Measurements from ENCODE around the gene TIPRL. TPM values are rescaled to one million over a fixed set of nuclear protein-coding genes. Genes with fewer than 3 reads are reported as not detected.

The TIPRL gene
- total and polyA plus RNA-seq, 9 of the 15 experiments (the other 6 are each of a cell fraction or from before 2014, with no cell fraction given) = 41.4 to 90.2 (median 69.9) TPM

GRCh38 chr1:168178638-168179437 lies at the start of gene TIPRL (continued):
- TF ChIP-seq, protein P1, sequence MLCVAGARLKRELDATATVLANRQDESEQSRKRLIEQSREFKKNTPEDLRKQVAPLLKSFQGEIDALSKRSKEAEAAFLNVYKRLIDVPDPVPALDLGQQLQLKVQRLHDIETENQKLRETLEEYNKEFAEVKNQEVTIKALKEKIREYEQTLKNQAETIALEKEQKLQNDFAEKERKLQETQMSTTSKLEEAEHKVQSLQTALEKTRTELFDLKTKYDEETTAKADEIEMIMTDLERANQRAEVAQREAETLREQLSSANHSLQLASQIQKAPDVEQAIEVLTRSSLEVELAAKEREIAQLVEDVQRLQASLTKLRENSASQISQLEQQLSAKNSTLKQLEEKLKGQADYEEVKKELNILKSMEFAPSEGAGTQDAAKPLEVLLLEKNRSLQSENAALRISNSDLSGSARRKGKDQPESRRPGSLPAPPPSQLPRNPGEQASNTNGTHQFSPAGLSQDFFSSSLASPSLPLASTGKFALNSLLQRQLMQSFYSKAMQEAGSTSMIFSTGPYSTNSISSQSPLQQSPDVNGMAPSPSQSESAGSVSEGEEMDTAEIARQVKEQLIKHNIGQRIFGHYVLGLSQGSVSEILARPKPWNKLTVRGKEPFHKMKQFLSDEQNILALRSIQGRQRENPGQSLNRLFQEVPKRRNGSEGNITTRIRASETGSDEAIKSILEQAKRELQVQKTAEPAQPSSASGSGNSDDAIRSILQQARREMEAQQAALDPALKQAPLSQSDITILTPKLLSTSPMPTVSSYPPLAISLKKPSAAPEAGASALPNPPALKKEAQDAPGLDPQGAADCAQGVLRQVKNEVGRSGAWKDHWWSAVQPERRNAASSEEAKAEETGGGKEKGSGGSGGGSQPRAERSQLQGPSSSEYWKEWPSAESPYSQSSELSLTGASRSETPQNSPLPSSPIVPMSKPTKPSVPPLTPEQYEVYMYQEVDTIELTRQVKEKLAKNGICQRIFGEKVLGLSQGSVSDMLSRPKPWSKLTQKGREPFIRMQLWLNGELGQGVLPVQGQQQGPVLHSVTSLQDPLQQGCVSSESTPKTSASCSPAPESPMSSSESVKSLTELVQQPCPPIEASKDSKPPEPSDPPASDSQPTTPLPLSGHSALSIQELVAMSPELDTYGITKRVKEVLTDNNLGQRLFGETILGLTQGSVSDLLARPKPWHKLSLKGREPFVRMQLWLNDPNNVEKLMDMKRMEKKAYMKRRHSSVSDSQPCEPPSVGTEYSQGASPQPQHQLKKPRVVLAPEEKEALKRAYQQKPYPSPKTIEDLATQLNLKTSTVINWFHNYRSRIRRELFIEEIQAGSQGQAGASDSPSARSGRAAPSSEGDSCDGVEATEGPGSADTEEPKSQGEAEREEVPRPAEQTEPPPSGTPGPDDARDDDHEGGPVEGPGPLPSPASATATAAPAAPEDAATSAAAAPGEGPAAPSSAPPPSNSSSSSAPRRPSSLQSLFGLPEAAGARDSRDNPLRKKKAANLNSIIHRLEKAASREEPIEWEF (CRISPR knock-in tag; IDR thresholded peaks at IDR 0.05) = no peak
- TF ChIP-seq, protein P2, sequence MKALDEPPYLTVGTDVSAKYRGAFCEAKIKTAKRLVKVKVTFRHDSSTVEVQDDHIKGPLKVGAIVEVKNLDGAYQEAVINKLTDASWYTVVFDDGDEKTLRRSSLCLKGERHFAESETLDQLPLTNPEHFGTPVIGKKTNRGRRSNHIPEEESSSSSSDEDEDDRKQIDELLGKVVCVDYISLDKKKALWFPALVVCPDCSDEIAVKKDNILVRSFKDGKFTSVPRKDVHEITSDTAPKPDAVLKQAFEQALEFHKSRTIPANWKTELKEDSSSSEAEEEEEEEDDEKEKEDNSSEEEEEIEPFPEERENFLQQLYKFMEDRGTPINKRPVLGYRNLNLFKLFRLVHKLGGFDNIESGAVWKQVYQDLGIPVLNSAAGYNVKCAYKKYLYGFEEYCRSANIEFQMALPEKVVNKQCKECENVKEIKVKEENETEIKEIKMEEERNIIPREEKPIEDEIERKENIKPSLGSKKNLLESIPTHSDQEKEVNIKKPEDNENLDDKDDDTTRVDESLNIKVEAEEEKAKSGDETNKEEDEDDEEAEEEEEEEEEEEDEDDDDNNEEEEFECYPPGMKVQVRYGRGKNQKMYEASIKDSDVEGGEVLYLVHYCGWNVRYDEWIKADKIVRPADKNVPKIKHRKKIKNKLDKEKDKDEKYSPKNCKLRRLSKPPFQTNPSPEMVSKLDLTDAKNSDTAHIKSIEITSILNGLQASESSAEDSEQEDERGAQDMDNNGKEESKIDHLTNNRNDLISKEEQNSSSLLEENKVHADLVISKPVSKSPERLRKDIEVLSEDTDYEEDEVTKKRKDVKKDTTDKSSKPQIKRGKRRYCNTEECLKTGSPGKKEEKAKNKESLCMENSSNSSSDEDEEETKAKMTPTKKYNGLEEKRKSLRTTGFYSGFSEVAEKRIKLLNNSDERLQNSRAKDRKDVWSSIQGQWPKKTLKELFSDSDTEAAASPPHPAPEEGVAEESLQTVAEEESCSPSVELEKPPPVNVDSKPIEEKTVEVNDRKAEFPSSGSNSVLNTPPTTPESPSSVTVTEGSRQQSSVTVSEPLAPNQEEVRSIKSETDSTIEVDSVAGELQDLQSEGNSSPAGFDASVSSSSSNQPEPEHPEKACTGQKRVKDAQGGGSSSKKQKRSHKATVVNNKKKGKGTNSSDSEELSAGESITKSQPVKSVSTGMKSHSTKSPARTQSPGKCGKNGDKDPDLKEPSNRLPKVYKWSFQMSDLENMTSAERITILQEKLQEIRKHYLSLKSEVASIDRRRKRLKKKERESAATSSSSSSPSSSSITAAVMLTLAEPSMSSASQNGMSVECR (CRISPR knock-in tag; IDR thresholded peaks at IDR 0.05) = peak; percentile 78
- no peak for TF ChIP-seq ZNF282 (CRISPR knock-in tag; IDR thresholded peaks at IDR 0.05)
- TF ChIP-seq SMARCA4 (IDR thresholded peaks at IDR 0.05) = peak; percentile 72
- TF ChIP-seq, protein P3, sequence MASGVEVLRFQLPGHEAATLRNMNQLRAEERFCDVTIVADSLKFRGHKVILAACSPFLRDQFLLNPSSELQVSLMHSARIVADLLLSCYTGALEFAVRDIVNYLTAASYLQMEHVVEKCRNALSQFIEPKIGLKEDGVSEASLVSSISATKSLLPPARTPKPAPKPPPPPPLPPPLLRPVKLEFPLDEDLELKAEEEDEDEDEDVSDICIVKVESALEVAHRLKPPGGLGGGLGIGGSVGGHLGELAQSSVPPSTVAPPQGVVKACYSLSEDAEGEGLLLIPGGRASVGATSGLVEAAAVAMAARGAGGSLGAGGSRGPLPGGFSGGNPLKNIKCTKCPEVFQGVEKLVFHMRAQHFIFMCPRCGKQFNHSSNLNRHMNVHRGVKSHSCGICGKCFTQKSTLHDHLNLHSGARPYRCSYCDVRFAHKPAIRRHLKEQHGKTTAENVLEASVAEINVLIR (CRISPR knock-in tag; IDR thresholded peaks at IDR 0.05) = peak; percentile 70
- TF ChIP-seq ZNF184 (CRISPR knock-in tag; IDR thresholded peaks at IDR 0.05) = no peak
- TF ChIP-seq, protein P4, sequence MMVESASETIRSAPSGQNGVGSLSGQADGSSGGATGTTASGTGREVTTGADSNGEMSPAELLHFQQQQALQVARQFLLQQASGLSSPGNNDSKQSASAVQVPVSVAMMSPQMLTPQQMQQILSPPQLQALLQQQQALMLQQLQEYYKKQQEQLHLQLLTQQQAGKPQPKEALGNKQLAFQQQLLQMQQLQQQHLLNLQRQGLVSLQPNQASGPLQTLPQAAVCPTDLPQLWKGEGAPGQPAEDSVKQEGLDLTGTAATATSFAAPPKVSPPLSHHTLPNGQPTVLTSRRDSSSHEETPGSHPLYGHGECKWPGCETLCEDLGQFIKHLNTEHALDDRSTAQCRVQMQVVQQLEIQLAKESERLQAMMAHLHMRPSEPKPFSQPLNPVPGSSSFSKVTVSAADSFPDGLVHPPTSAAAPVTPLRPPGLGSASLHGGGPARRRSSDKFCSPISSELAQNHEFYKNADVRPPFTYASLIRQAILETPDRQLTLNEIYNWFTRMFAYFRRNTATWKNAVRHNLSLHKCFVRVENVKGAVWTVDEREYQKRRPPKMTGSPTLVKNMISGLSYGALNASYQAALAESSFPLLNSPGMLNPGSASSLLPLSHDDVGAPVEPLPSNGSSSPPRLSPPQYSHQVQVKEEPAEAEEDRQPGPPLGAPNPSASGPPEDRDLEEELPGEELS (CRISPR knock-in tag; IDR thresholded peaks at IDR 0.05; ENCODE audit: borderline replicate concordance) = peak; percentile 66; the same call in 1 of the 2 replicates
- no peak for TF ChIP-seq FOXJ2 (tag; IDR thresholded peaks at IDR 0.05)
- 0 out of 2 replicates have a peak, but pooled peaks have one; percentile 11 for TF ChIP-seq RAD51 (IDR thresholded peaks at IDR 0.05; ENCODE audit: borderline replicate concordance, low read depth)
- TF ChIP-seq CBFA2T2 (conservative IDR thresholded peaks at IDR 0.05) = no peak
- peak; percentile 91 for TF ChIP-seq ZNF589 (CRISPR knock-in tag; IDR thresholded peaks at IDR 0.05; ENCODE audit: low read depth)
- no peak for TF ChIP-seq ZNF239 (CRISPR knock-in tag; IDR thresholded peaks at IDR 0.05)
- no peak for TF ChIP-seq HNRNPUL1 (IDR thresholded peaks at IDR 0.05; ENCODE audit: low read length)
- TF ChIP-seq HLTF (IDR thresholded peaks at IDR 0.05) = no peak
- no peak for TF ChIP-seq BCL6 (CRISPR knock-in tag; IDR thresholded peaks at IDR 0.05)
- peak; percentile 68 for TF ChIP-seq MXI1 (IDR thresholded peaks at IDR 0.05; ENCODE audit: low read depth, low read length)
